ENCODE measurements around the gene SLC9A2. TPM values are rescaled to one million over a fixed set of nuclear protein-coding genes. Genes with fewer than 3 reads are reported as not detected.

Gene SLC9A2
- total RNA-seq, 1 experiment from 2014 or later, result 0.05 TPM

DNA sequence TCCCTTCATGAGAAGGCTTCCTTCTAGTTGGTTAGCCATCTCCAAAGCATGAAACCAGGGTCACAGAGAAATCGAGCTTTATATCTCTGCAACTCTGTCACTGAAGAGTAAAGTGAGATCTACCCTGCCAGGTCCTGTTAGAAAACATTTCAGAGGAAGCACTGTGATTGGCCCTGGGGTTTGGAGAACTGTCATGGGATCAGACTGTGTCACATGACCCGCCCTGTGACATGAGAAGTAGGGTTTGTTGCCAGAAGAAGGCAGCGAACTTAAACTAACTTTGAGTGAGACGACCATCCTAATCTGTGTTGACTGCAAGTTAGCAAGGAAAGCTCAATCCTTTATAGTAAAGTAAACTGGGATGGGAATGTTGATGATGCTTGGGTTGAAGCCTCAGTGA lies 55.5 kb downstream of the SLC9A2 start:
- no peak for DNase-seq (ENCODE audit: low read depth)

DNA sequence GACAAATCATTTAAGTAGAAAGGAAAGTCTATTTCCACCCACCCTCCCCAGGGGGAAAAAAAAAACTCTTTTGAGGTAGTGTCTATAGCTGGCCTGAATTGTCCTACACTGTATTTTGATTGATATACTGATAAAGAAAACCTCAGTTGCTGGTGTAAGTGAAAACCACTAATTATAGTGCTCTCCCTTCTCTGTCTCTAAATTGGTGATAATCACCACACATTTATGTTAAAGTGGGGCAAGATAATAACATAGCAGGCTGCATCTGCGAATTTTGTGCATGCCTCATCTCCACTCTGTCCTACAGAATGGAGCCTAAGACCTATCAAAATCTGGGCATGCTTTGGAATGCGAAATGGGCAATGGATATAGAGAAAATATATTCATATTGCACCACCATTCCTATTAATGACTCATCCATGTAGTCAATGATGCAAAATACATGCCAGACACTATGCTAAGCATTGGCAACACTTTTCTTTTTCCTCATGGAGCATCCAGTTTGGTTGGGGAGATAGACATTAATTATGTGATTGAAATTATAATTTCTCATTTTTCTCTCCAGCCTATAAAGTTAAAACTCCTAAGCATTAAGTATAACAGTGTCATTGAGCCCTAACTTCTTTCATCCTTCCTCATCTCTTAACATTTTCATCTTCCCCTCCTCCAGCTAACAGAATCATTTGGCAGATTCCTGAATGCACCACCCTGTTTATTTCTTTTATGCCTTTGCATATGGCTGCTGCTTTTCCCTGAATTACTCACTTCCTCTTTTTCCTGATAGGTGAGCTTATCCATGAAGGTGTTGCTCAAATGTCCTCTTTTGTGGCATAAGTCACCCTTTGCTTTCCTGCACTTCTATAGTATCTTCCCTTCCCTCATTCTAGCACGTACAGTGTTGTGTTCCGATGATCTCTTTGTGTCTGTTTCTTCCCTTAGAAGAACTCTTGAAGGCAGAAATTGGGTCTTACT lies 58.2 kb downstream of the SLC9A2 start:
- no peak for DNase-seq (ENCODE audit: low read depth)

DNA sequence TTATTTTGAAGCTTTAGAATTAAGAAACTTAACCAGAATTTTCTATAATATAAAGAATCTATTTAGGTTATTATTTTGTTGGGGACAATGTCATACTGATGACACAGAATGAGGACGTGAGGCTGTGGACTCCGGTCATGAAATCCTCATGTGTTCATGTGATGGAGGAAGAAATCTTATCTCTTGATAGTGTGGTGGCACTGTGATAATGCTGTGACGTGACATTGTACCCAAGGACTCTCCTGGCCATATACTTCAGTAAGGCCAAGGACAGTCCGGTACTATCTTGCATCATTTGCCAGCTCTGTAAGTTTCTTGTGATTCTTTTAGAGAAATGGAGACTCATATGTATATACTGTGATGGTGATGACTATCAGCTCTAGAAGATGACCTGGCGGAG lies 59.1 kb downstream of the SLC9A2 start:
- no peak for DNase-seq (ENCODE audit: low read depth)

DNA sequence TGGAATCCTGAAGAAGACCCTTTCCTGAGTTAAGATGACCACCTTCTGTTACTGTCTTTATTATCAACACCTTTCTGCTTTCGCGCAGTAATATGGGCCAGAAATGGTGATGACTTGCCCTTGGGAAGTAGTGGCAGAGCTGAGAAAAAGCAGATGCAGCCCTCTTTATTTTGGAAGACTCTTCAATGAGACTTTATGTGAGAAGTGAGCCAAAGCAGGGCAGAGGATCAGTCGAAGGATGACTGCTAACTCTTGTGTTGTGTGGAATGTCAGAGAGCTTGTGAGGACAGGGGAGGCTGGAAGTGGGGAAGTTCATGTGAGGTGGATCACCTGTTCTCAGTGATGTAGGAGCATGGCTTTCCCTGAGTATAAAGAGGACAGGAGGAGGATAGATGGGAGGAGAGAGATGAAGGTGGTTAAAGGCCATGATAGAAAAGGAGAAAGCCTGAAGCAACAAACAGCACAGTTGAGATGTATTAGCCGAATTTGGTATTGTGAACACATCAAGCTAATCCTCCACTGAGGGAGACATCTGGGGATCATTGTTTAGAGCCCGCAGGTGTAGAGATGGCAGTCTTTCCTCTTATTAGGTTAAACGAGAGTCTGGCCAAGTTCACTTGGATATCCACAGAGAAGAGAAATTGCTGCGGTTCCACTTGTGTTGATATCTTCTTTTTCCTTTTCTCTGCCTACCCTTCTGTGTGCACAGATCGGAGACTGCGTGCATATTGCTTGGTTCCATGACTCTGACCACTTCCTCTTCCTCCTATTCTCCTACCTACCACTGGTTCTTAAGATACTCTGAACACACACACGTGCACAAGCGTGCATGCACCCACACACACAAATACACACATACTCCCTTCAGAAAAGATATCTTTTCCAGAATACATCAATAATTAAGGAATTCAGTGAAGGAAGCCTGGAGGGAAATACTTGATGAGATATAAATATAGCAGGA lies 67.4 kb downstream of the SLC9A2 start:
- DNase-seq (ENCODE audit: low read depth), result no peak

DNA sequence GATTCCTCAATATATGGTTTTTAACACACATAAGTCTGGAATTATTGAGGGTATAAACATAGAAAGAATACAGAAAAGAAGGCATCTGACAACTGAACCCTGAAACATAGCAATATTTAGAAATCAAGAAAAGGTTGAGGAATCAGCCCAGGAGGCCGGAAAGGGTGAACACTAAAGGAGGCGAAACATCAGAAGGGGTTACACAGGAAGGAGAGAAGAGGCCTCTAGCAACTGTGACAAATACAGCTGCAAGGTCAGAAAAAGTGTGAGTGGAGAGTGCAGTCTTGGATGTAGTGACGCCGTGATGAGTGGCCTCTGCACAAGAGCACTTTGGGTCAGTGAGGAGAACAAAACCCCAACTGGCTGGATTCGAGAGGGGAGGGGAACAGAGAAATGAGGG lies 70.7 kb downstream of the SLC9A2 start:
- no peak for DNase-seq (ENCODE audit: low read depth)

DNA sequence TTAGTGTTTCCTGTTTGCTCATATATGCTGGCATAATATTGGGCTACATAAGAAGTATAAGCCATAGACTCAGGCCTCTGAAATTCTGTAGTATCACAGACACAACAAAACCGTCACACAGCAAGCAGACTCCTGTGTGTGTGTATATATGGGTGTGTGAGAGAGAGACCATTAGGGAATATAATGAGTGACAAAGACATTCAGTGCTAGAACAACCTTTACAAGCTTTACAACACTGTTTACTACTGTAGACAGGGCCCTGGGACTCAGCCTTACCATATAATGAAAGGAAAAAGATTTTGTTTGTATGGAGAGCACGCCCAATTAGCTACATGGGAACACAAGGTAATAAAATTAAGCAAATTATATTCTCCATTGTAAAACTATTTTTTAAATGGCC lies 77.1 kb downstream of the SLC9A2 start:
- DNase-seq (ENCODE audit: low read depth), result no peak

DNA sequence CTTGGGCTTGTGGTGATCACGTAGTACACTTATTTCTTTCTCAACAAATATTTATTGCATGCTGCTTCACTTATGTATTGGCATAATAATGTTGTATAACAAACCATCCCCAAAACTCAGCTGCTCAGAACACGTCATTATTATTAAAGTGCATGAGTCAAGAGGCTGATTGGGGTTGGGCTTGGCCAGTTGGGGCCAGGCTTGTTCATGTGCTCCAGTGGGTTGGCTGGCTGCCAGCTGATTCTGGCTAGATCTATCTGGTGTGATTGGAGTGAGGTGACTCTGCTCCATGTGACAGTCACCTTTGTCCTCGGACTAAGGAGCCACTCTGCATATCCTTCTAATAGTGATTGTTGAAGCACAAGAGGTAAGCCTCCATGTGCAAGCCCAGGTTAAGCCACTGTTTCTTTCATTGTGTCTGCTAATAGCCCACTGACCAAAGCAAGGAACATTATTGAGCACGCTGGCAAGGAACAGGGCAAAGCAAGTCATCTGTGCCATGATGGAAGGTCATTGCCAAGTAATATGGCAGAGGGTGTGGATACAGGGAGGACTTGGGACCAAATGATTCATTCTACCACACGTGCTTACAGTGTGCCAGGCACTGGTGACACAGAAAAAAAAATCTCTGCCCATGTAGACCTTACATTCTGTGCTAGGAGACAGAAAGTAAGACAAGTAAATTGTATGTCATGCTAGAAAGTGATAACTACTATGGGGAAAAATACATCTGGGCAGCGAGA lies 79.2 kb downstream of the SLC9A2 start:
- peak; percentile 36 for DNase-seq (ENCODE audit: low read depth)

DNA sequence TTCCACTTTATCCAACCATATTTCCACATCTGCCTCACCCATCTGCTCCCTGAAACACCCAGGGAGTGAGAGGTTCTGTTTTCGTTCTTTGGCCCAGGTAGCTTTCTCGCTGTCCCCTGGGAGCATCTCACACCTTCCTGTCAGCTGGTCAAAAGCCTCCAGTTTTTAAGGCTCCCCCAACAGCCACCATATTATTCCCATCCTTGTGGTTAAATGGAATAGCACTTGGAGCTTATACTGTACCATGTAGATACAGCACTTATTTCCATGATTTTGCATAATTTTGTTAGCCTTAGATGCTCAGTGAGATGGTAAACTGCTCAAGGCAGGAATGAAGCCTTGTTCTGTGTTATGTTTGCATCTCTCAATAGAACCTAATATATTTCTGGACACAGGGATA lies 84.0 kb downstream of the SLC9A2 start:
- no peak for DNase-seq (ENCODE audit: low read depth)

DNA sequence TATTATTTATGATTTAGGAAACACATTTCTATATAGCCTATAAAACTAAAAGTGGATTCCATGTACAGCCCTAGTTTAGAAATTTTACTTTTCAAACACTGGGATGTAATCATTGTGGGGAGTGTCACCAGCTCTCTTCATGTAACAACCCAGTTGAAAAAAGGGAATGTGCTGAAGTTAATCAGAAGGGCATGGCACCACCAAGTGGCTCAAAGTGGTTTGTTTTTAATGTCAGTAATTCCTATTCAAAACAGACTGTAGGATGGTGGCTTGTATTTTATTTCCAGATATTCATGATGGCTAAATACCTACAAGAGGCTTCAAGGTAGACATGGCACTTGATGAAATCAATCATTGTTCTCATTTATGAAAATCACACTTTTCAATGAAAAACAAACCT lies 84.4 kb downstream of the SLC9A2 start:
- DNase-seq (ENCODE audit: low read depth), result peak; percentile 12

DNA sequence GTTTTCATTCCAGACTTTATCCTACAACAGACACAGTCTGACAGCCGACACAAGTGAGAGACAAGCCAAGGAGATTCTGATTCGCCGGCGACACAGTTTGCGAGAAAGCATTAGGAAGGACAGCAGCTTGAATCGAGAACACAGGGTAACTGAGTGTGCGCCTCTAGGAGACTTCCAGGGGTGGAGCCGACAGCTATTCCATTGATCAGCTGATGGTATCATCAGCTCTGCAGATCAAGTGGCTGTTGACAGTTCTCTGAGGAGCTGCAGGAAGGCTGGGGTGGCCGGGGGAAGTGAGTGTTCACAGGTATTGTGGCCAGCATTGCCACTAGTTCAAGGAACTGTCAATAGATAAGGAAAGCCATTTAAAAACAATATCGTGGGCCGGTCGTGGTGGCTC lies 85.2 kb downstream of the SLC9A2 start:
- no peak for DNase-seq (ENCODE audit: low read depth)

DNA sequence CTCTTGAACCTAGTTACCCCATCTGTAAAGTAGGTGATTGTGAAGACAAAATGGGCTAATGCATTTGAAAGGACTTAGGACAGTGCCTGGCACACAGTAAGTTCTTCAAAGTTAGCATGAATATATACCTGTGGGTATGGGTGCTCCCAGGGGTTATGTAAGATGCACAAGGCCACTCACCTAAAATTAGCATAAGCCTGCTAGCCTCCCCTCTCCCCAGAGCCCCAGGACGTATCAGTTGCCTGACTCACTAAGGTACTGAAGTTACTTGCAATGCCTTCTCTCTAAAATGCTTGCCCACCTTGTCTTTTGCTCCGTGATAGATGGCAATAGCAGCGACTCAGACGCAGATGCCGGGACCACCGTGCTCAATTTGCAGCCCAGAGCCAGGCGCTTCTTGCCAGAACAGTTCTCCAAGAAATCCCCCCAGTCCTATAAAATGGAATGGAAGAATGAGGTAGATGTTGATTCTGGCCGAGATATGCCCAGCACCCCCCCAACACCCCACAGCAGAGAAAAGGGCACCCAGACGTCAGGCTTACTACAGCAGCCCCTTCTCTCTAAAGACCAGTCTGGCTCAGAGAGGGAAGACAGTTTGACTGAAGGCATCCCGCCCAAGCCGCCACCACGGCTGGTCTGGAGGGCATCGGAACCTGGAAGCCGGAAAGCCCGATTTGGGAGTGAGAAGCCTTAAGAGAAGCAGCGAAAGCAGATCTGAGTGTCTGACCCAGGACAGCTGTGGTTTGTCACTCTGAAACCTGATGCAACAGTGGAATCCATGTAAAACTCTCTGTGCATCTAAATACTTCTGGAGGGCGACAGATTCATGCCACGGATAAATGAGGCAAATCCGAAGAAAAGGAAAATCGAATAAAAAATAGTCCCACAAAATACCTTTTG lies 88.7 kb downstream of the SLC9A2 start:
- DNase-seq (ENCODE audit: low read depth), result no peak

DNA sequence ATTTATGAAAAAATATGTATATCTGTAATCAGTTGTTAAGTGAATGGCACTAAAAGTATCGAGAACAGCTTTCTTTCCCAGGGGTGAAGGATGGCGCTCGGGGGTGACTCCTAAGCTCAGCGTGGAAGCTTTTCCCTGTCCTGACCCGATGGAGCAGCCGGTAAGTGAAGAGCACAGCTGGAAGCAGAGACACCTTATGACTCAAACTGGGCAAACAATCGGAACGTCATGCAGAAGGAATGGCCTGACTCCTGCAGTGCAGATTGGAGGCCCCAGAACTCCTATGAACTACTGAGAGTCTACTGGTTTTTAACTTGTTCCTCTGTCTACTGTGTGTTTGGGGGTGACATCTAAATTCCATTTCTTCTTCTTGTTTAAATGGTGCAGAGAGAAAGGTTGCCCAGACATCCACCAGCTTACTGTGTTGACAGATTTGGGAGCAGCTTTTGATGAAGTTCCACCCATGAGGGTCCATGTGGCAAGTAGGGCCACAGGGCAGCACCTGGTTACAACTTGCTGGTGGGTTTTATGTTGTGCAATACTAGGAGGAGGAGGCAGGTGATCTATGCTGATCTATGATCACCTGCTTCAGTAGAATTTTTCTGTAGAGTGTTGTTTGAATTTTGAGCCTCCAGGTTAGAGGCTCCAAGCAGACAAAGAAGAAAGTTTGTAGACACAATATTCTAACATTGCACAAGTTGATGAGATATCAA lies 89.7 kb downstream of the SLC9A2 start:
- DNase-seq (ENCODE audit: low read depth), result peak; percentile 53

DNA sequence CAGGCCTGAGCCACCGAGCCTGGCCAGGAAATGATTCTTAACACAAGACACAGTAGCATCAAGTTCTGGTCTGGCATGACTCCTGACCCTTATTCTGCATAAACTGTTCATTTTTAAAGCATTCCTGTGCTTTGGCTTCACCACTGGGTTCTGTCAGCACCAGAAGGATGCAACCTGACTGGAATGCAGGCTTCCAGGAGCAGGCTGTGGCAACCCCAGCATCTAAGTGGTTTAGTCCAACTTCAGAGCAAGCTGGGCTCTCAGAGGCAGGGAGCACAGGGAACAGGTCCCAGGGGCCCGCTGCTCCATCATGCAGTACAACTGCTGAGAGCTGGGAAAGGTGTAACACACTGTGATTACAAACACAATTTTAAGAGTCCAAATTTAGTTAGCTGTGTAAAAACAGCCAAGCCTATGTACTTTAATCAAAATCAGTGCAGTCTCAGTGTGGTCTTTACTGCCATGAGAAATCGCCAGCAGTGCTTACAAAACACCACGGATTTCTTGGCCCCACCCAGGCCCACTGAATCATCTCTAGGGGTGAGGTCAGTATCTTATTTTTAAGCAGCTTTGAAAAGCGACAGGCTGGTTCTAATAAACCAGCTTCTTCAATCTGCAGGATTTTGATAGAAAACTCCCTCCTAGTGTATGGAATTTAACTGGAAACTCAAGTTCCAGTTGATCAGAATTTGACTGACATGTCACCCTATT lies 98.1 kb downstream of the SLC9A2 start:
- no peak for DNase-seq (ENCODE audit: low read depth)

DNA sequence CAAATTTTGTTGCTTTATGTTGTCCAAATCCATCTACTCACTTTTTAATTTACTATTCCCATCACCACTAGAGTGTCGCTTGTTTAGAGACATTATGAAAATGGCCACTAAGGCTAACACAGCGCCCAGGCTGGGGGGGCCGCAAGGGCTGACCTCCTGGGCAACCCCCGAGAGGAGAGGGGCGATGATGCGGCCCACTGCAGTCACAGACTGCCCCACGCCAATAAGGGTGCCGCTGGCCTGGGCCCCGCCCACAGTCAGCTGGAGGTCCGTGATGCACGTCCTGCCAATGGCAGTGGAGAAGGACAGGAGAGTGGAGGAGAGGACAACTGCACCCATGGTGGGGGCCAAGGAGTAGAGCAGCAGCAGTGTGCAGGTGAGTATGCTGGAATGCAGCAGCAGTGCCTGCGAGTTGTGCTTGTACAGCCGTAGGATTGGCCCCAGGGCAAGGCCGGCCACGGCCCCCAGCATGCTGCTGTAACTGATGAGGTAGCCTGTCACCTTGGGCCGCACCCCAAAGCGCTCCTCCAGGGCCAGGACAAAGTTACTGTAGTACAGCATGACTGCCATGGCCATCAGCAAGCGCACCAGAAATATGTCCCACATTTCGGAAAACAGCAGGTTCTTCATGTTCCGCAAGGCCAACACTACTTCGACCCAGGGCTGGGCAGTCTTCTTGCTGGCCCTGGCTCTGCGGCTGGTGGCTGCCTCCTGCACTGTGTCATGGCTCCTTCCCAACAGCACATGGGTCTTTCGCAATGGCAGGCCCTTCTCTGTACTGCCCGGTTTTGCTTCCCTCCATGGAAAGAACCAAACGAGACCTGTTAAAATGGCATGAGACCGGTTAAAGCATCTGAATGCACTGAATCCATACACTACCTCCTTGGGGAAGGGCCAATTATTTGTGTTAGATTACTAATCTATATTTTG lies 99.3 kb downstream of the SLC9A2 start:
- no peak for DNase-seq (ENCODE audit: low read depth)

DNA sequence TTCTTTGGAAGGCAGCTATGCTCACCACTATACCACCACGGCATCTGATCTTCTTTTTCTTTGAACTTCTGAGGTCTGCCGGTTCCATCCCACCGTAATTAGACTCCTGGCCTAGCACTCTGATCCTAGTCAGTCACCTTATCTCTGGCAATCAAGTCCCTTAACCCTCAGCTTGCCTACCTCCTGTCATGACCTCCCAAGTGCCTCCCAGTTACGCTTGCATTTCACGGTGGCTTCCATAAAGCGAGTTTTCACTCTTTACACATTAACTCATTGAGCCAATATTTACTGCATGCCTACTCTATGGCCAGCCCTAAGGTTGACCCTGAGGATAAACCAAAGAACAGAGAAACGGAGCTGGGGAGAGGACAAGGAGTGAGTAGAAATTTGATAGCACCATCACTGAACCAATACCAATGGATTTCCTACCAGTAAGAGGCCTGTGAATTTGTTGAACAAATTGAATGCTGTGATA lies 104.7 kb downstream of the SLC9A2 start:
- no peak for DNase-seq (ENCODE audit: low read depth)

DNA sequence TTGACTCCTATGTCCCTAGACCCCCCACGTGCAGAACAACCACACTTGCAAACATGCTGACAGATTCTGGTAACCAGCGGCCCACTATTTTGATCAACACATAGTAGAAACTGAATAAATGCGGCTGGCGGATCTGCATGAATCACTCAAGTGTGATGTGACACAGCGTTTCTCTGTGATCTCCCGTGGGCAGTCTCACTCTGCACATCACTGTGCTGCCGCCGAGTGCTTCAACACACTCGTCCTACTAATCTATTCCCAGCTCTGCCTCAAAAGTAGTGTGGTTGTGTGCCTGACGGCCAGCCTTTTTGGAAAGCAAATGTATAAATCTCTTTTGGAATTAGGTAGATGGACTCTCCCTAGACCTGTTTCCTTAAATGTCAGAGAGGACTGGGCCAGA lies 105.2 kb downstream of the SLC9A2 start:
- DNase-seq (ENCODE audit: low read depth), result no peak

DNA sequence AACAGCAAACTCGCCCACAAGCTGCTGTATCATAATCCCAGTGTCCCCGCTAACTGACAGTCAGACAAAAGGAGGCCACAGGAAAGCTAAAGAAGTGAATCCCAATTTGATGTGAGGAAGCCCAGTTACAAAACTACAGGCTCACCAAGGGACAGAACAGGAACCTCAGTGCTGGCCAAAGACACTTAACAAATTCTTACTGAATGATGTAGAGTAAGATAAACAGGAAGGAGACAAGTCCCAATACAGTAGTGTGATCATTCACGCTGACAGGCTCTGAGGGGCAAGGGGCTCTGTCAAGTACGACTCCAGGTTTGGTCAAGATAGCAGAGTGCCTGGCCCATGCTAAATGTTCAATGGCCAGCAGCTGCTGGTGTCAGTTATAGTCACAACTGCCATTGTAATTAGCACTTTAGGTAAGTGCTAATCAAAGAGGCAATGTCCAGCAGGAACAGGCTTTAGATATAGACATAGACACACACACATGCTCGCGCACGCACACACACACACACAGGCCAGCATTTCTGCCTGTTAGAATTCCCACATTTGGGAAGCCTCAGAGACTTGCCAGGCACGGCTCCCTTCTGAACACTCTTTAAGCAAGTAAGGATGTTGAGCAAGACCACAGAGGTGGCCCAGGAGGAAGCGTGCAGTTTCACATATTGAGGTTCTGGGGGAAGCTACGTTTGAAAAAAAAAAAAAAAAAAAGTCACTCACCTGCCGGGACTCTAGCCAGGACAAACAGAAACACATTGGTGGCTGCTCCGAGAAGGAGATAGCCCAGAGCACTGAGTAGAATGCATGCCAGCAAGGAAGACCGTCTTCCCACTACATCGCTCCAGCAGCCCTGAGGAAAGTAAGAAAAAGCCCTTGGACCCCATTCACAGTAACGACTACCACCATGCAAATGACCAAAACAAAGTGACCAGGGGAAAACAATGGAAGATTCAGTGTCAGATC lies 107.1 kb downstream of the SLC9A2 start:
- DNase-seq (ENCODE audit: low read depth), result no peak

Measured in M059J (cell line).